Esophagus muscularis mucosa (tissue), 4 donors: ENCODE results near the gene URB1.

ENCODE experiments used
- EP300 ChIP-seq: sonication (generic); formaldehyde crosslinking; IDR thresholded peaks from one replicate; pipeline ENCODE4 v1.6.1; 2017; ENCODE audit warnings: antibody characterized with exemption
- POLR2A ChIP-seq: fragments of 450-650 bp; IDR thresholded peaks from one replicate; pipeline ENCODE4 v1.6.1; 2017; ENCODE audit warnings: antibody characterized with exemption, moderate library complexity, mild to moderate bottlenecking, low read depth
- POLR2AphosphoS5 ChIP-seq, 2 donors: sonication (generic); formaldehyde crosslinking; IDR thresholded peaks; one replicate each; pipeline ENCODE4 v1.6.1; 2017; ENCODE audit warnings: antibody characterized with exemption in 2 of 2
- TF ChIP-seq, protein P1 (sequence below), 3 experiments: fragments of 200-600 bp in 2 of 3; fragments of 450-650 bp in 1 of 3; sonication (generic) in 2 of 3; IDR thresholded peaks; one replicate each; pipeline ENCODE4 v1.5.1; 2017 to 2019; ENCODE audit warnings: antibody characterized with exemption in 3 of 3, mild to moderate bottlenecking in 2 of 3, moderate library complexity in 1 of 3

DNA sequence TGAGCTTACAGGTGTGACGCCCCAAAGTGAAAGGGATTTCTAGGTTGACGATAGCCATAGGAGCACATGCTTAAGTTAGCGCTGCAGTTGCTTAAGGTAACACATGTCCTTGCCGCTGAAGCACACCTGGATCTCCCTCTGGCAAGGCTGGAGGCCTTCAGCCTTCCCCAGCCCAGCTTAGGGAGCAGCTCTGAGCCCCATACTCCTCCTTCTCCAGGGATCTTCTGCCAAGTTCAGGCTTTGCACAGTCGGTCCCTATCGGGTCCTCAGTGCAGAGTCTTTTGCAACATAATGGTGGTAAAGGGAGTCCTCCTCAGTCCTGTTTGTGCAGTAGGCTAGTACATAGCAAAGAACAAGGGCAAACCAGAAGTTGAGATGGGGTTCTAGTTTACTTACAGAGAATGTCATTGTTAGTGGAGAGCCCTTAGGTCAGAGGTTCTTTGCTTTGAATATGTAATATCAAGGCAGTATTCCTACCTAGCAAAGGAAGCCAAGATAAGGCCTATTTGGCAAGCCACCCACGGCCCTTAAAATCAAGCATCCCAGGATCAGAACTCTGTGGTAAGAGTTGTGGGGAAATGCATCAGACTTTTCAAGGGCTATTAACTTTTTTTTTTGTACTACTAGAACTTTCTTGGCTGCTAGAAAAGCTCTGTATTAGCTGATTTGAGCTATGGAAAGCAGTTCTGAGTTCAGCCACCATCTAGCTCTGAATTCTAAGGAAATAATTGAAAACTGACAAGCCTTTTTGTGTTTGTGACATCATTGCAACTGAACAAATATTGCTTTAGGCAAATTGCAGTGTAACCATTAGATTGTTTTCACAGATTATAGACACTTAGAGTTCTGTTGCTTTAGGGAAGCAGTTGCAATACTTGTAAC lies 21.1 kb upstream of the URB1 start:
- TF ChIP-seq POLR2A (no peak), POLR2AphosphoS5 (IDR thresholded peaks at IDR 0.05) (no peak), EP300 (no peak)
- TF ChIP-seq, protein P1, sequence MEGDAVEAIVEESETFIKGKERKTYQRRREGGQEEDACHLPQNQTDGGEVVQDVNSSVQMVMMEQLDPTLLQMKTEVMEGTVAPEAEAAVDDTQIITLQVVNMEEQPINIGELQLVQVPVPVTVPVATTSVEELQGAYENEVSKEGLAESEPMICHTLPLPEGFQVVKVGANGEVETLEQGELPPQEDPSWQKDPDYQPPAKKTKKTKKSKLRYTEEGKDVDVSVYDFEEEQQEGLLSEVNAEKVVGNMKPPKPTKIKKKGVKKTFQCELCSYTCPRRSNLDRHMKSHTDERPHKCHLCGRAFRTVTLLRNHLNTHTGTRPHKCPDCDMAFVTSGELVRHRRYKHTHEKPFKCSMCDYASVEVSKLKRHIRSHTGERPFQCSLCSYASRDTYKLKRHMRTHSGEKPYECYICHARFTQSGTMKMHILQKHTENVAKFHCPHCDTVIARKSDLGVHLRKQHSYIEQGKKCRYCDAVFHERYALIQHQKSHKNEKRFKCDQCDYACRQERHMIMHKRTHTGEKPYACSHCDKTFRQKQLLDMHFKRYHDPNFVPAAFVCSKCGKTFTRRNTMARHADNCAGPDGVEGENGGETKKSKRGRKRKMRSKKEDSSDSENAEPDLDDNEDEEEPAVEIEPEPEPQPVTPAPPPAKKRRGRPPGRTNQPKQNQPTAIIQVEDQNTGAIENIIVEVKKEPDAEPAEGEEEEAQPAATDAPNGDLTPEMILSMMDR (IDR thresholded peaks at IDR 0.05) = no peak
